AG08395 (cell line): ENCODE measurements around the gene POLR2M.

Experiments used
- DNase-seq: peaks from one replicate; pipeline ENCODE4 v3.0.0; 2012; ENCODE audit warnings: mixed read lengths, low spot score

The POLR2M gene

DNA sequence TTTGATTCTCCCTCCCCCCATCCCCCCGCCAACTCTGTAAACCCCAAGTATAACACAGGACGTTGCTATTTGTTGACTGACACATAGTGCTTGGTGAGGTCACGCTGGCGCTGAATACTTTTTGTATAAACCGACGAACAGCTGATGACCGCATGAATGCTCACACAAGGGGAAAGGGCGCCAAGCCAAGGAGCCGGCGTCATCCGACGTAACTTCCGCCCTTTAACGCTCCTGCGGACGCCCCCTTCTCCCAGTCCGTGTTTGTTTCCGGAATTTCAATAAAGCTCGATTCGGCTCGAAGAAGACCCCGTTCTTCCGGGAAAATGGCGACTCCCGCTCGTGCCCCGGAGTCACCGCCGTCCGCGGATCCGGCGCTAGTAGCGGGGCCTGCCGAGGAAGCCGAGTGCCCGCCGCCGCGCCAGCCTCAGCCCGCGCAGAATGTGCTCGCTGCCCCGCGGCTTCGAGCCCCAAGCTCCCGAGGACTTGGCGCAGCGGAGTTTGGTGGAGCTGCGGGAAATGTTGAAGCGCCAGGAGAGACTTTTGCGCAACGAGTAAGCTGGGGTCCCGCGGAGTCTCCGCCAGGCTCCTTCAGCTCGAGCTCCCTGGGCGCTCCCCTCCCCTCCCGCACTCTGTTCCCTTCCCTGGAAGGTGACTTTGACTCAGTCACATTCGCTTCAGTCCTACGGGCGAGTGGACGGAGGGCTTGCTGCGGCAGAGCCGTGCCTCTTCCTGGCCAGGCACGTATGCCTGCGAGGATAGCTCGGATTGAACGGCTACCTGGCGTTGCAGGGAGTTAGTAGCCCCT is at the start of gene POLR2M:
Gene POLR2M, plus strand, starts transcription at position 310 of the 805 bp plus-strand sequence. Its CDS starts 129 bp downstream, at position 439.
- peak; percentile 94 for DNase-seq

DNA sequence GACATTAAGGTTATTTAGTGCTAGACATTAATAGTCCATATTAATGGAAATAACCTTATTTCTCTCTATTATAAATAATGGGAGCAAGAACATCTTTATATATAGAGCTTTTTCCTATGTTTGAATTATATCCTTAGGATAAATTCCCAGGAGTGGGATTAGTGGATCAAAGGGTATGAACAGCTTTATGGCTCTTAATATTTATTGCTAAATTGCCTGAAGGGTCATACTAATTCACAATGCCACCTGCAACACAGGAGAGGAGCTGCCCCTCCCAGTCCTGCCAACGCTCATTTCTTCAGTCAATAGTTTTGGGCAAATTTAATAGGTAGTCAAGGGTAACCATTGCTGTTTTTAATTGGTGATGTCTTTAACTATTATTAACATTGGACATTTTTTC is 48.9 kb upstream of the POLR2M start:
- DNase-seq, result no peak

DNA sequence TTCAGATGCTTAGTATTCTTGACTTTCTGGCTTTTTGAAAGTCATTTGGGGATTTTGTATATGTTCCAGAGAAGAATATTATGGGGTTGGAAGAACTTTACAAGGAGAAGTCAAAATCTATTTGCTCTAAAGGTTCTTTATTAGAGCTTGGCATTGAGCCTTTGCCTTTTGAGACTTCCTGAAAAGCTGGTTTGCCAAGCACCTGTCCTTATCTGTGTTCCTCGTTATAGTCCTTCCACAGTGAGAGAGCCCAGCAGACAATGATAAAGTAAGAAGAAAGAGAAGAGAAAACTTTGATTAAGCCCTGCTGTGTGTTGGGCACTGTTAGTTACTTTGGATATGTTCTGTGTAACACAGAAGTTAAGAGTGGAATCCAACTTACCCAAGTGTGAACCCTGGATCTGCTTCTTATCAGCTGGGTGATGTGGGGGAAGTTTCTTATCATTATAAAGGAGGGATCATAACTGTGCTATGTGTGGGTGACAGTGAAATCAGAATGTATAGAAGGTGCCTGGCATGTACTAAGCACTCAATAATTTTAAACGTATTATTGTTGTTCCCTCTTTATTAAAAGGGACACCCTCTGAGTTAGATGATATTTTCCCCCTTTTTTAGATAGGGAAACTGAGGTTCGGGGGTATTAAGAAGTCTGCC is 44.3 kb upstream of the POLR2M start:
- no peak for DNase-seq

DNA sequence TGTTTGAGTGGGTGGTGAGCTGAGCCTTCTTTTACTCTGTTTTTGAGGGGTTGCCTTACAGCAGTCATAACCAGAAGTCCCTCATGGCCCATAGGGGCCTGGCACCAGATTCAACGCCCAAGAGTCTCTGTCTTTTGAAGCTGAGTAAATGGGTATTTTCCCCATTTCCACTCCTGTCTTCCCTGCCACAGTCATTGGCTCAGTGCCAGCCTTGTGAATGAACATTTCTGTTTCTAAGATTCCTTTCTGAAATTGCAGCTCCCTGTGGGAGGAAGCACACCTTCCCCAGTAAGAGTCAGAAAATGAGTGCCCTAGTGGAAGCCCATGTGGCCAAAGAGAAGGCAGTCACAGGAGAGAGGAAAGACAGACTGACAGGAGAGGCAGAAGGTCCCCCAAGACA is 43.7 kb upstream of the POLR2M start:
- no peak for DNase-seq

DNA sequence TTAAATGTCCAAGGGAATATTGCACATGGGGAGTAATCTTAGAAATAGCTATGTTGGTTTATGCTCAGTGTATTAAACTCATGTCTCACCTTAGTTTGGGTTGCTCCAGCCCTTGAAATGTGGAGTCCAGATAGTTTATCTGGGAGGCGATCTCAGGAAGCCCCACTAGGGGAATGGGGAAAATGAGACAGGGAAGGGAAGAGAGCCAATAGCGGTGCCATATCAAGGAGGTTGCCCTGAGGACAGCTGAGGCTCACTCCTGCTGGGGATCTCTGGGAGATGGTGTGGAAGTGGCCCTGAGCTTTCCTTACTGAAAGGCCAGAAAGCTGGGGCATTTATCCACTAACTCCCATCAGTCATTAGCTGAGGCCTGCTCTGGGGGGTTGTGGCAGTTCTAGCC is 43.3 kb upstream of the POLR2M start:
- no peak for DNase-seq

DNA sequence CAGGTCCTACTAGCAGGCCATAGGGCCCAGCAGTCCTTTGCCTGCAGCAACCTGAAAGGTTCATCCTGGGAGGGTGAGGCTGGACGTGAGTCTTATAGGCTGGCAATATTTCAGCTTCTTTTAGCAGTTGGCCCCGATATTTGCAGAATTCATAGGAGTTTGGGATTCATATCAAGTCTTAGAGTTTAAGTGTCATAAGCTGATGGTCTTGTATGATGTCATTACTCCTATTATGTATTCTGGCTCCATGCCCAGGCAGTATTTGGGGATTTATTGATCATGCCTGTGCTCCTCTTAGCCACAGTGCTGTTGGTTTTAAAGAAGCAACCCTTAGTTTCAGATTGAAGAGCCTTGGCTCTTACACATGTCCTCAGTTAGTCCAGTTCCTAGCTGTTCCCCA is 41.3 kb upstream of the POLR2M start:
- no peak for DNase-seq

DNA sequence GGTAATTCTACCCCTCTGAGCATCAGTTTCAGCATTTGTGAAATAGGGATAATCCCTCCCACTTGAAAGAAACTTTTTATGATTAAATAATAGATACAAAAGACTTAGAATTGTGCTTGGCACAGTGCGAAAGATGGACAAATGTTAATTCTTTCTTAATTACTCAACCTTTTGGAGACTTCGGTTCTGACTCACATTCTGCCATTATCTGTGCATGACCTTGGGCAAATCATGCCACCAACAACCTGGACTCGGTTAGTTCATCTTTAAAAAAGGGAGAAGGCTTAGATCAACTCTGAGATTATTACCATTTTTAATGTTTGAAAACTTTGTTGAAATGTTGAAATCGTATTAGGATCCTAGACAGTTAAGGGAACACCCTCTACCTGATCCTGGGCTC is 40.6 kb upstream of the POLR2M start:
- DNase-seq, result no peak

DNA sequence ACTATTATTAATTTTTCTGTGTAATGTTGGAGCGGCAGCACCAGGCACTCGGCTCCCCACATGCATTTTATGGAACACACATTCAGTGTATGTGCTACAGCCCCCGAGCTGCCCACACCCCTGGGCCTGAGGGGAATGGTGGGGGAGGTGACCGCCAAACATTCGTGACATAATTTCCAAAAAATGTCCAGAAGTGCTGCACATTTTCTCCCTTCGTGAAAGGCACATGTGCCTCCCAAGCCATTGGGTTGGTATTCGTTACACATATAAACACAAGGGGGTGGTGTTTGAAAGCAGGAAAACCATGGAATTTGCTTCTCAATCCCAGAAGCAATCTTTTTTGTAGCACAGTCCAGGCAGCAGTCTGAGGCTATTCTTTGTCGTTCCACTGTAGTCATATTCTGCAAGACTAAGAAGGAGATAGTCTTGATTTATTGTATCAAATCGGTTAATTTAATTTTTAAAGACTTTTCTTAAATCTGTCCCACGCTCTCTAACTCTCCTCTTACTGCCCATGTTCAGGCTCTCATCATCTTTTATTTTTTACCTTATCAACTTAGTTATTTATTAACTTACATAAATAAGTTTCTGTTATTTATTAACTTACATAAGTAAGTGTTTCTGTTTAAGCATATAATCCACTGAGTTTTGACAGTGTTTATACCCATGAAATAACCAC is 39.2 kb upstream of the POLR2M start:
- peak; percentile 82 for DNase-seq

DNA sequence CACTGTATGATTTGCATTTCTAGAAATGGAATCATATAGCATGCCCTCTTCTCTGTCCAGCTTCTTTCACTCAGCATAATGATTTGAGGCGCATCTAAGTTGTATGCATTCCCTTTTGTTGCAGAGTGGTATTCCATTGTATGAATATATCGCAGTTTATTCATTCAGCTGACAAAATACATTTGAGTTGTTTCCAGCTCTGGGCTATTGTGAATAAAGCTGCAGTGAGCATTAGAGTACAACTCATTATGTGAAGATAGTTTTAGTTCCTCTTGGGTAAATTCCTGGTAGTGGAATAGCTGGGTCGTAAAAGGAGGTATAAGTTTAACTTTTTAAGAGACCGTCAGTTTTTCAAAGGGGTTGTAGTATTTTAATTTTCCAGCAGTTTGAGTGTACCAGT is 38.5 kb upstream of the POLR2M start:
- no peak for DNase-seq

DNA sequence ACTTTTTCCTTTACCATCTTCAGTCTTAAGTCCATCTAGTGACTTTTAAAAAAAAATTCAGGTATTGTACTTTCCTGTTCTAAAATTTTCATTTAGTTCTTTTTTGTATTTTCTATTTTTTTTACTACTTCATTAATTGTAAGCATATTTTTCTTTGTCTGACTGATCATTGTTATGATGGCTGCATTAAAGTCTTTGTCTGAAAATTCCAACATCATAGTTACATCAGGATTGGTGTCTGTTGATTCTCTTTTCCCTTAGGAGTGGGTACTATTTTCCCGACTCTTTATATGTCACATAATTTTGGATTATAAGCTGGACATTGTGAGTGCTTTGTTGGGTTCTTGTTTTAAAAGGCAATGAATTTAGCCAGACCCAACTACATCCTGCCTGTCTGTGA is 34.9 kb upstream of the POLR2M start:
- no peak for DNase-seq

DNA sequence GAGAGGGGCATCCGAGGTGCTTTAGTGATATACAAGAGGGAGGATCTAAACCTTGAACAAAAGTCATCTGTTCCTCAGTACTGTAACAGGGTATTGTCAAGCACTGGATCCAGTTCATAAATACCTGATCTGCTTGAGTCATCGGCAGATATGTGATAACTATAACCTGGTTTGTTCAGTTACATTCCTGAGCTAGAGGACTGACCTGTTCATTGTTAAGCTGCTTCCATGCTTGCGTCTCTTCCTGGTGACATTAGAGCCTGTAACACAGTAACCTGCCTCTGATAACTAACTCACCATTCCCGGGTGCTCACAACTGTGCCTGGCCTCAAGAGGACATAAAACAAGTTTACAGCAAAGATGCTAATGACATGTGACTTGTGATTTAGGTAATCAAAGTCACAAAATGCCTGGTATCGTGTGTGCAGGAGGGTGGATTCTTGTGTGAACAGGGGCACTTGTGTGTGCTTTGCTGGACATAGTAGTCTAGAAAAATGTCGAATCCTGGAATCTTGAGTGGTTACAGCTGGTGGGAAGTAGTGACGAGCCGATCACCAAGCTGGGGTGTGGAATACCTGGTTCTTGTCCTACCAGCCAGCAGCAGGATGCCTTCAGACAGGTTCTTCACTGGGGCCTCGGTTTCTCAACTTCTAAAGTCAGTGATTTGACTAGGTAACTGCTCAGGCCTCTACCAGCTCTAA is 30.9 kb upstream of the POLR2M start:
- DNase-seq, result no peak

DNA sequence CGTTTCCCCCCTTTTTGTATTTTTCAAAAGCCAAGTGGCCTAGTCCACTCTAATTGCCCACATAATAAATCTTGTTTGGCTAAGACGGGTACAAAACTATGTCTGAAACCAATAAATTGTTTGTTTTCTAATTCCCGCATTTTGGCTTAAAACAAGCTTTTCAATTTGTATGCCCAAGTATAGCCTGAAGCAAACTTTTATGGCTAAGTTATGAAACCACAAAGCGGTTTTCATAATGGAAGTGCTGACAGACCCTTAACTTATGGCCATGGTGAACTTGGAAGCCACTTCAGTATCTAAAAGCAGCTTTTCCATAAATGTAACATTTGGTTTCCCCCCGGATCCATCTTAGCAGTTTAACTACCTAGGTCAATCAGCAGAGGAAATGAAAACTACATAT is 29.9 kb upstream of the POLR2M start:
- DNase-seq, result no peak

DNA sequence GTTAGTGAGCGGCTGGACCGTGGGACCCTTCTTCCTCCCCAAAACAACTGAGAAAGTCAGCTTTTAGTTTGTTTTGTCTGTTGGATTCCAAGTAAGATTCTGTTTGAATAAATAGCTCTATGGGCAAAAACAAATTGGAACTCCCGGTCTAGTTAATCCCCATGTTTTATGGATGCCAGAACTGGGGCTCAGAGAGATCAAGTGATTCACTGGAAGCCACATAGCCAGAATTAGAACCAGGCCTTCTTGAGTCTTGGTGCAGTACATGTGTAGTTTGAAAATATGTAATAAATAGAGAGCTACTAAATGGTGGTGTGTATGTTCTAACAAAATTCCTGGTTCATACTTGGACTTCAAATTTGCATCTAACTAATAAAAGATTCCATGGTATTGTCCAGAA is 29.3 kb upstream of the POLR2M start:
- DNase-seq, result no peak

DNA sequence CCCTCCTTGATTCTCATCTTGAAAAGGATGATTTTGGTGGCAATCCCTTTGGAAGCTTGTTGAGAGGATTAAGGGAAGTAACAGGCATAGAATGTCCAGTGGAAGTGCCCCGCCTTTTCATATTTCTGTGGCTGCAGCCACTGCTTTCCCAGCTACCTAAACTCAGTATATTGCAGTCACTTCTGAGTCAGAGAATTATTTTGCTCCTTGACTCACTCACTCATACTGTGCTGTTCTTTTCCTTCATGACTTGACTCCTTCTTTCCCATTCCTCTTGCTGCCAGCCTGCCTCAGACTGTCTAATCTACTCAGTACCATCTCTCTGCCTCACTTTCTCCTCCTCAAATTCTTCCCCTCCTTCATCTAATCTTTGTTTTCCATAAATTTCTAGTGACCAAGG is 26.5 kb upstream of the POLR2M start:
- peak; percentile 75 for DNase-seq

DNA sequence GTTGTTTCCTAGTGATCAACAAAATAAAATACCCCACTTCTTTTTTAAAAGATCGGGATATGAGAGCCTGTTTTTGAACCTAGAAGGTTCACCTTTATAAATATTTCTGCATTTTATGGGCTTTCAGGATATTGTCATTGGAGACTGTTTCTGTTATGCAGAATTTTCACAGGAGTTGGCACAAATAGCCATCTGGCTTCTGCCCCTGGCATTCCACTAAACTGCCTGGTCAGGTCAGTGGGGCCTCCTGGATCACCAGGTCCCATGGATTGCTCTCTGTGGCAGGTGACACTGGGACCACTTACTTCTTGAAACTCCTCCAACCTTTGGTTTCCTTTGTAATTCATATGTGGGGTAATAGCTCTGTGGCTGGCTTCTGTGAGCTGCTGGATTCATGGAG is 25.5 kb upstream of the POLR2M start:
- no peak for DNase-seq

DNA sequence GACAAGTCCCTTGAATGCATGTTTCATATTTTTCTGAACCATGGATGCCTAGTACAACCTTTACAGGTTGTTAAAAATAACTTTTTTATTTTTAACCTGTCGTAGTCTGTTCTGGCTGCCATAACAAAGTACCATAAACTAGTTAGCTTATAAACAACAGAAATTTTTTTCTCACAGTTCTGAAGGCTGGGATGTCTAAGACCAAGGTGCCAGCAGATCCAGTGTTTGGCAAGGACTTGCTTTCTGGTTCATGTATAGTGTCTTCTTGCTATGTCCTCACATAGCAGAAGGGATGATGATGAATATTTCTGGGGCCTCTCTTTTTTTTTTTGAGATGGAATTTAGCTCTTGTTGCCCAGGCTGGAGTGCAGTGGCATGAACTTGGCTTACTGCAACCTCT is 23.0 kb upstream of the POLR2M start:
- no peak for DNase-seq

DNA sequence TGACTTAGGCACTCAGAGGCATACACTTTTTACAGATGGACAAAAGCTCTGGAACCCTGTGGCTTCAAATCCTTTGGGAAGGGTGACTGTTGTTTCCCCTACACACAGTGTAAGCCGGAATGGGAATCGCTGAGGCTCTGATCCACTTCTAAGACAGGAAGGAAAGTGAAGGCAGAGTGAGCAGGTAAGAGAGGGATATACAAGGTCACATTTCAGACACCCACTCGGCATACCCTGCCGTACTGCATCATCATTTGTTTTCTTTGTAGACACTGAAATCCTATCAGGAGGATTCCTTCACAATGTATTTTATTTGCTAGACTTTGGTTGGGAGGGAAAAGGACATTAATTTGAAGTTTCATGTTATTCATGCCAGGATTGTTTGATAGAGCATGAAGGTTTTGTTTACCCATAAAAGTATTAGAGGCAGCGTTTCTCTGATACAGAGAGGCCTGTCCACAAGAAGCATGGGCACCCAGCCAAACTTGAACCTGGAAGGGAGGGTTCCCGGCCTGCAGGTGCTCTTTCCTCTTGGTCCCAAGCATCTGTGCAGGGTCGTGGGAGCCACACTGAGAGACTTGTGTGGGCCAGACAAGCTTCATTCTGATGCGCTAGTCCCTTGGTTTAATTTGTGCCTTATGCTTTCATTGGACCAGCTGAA is 21.9 kb upstream of the POLR2M start:
- DNase-seq, result no peak

DNA sequence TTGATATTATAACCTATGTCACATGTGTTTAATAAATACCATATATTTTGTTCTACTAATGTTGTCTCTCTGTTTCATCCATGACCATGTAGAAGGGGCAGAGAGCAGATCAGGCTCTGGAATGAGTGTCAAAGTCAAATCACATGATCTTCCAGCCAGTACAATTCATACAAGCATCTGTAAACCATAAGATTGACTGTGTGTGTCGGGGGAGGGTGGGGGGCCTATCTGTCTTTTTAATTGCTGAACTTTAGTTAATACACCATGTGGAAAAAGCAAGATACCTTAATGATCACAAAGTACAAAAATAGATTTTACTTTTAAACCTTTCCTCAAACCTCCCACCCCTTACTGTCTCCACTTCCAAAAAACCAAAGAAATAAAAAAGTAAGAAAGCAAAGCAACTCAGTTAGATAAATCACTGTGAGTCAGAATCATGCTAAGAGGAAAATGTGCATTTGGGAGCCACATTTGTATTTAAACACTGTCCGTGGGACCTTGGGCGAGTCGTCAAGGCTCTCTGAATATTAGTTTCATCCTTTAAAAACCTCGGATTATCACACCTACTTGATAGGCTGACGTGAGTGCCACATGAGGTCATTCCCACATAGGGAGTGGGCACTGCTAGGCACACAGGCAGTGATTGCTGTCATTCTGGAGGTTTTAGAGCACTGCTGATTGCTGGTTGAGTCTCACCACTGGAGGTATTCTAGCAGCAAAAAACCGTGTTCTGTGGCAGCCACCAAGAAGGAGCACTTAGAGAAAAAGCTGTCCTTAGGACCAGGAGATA is 21.0 kb upstream of the POLR2M start:
- DNase-seq, result no peak

DNA sequence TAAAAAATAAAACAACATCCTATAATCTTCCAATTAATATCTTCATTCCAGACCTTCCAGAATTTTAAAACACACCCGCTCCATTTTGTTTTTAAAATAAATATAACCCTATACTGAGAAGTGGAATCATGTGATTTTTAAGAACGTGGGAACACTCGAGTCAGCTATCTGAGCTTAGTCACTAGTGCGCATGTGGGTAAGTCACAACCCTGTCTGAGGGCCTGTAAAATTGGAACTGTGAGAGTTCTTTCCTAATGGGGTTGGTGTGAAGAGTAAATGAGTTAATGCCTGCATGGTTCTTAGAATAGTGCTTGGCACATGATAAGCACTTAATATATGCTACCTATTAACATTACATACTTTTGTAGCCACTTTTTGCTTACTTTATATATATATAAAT is 19.9 kb upstream of the POLR2M start:
- DNase-seq, result no peak

DNA sequence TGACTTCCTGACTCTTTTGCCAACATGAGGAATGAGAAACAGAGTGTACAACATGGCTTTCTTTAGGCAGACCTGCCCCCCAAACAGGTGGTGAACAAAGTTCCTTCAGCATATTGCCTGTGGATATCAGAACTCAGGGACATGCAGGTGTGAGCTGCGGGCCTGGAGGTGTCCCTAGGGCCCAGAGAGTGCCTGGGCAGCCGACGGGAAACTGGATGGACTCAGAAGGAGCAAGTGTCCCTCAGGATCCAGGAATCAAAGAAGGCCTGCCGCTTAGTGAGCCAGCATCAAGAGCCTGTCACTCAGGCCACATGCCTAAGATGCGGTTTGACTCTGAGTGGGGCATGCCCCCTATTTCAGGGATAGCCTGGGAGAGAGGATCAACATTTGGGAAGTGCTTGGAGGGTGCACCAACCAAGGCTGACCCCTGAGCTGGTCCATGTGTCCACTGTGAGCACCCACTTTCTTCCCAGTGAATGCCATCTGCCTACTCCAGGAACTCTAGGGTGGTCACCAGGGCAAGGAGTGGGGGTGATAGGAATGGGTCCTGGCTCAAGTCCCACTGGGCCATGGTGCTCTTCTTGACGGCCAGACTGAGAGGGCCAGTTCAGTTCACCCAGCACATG is 16.1 kb upstream of the POLR2M start:
- no peak for DNase-seq

DNA sequence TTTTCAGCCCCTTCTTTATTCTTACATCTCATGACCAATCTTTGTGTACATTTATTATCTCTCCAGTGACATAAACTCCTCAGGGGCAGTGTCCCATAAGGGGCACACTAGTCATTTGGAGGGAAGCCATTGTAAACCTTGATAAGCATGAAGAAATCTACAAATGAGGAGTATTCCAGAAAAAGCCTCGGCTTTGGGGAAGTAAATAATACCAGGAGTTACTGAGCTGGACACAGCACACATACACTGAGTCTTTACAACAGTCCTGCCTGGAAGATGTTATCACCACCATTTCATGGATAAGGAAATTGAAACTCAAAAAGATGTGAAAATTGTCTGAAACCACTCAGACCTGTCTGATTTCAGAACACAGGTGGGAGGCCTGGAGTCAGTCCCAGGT is 15.4 kb upstream of the POLR2M start:
- no peak for DNase-seq
